GM19099 (cell line): ENCODE results near the gene IL27RA.
A peak's percentile ranks its signal among the peaks of the same experiment; 100 is the strongest.

Experiments used
- POLR2A ChIP-seq: IDR thresholded peaks from 3 replicates; pipeline ENCODE4 v1.6.1; 2011; ENCODE audit warnings: low read depth; ENCODE audit not compliant: insufficient read length; ENCODE audit errors: extremely low read depth

The IL27RA gene

DNA sequence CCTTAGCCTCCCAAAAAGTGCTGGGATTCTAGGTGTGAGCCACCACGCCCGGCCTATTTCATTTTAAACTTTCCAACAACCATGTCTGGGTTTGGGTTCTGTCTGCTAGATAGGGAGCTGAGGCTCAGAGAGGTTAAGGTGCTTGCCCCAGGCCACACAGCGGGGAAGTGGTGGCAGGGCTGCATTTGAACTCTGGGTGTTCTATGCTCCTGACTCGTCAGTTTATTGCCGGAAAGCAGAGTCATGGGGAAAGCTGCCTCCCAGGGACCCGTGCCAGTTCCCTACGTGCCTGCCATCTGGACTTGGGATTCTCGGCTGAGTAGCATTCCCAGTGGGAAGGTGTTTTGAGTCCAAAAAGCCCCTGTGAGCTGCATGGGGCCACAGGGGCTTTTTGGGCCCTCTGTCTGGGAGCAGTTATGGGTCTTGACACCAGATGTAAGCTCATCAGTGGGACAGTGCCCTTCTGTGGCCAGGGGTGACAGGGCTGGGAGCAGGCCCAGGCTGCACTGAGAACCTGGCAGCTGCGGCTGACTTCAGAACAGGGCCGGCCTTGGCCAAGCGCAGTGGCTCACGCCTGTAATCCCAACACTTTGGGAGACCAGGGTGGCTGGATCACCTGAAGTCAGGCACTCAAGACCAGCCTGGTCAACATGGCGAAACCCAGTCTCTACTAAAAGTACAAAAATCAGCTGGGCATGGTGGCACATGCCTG is 36.4 kb upstream of the IL27RA start:
- TF ChIP-seq POLR2A, result no peak

DNA sequence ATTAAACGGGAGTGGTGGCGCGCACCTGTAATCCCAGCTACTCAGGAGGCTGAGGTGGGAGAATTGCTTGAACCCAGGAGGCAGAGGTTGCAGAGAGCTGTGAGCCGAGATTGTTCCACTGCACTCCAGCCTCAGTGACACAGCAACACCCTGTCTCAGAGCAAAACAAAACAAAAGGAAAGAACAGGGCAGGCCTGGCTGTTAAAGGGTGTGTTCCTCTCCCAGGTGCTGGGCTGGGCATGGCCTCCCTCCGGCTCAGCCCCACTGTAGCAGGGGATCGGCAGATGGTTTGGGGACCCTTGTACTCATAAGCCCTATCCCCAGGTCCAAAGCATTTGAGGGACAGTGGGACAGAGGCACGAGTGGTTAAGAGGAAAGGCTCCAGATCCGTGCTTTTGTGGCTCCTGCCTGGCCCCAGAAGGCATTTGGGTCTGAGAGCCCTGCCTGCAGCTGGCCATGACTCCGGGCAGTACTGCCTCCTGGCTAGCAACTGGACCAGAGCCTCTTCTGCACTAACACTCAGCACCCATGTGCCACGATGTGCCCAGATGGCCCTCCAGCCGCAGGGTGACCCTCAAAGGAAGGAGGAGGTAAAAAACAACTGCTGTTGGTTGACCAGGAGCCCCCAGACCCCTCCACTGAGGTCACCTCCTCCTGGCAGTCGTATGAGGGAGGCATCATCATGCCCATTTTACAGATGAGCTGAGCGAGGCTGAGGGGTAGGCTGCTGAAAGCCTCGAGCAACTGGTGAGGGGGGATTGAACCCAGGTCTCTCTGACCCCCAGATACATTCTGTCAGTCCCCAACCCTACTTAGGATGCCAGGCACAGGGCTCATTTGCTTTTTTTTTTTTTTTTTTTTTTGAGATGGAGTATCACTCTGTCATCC is 35.4 kb upstream of the IL27RA start:
- no peak for TF ChIP-seq POLR2A

DNA sequence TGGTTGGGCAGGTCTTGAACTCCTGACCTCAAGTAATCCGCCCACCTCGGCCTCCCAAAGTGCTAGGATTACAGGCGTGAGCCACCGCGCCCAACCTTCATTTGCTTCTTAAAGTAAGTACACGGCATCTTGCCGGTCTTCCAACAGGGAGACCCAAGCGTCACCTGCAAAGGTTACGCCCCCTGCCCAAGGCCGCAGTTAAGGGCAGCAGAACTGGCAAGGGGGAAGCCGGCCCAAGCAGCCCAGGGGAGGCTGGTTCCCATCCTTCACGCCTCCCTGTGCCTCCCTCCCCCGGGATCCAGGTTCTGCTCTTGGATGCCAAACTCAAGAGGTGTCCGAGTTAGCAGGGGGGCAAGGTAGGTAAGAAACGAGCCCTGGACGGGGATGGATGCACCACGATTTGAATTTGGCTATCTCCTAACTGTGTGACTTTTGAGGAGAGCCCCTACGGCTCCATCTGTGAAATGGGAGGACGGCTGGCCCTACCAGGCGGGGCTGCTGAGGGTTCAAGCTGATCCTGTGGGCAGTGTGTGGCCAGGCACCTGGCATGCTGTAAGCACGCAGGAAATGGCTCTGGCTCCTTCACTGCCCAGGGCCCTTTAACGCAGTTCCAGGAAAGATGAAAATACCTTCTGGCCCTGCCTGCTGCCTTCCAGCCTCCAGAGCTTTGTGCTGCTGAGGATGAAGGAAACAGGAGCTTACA is 34.5 kb upstream of the IL27RA start:
- no peak for TF ChIP-seq POLR2A

DNA sequence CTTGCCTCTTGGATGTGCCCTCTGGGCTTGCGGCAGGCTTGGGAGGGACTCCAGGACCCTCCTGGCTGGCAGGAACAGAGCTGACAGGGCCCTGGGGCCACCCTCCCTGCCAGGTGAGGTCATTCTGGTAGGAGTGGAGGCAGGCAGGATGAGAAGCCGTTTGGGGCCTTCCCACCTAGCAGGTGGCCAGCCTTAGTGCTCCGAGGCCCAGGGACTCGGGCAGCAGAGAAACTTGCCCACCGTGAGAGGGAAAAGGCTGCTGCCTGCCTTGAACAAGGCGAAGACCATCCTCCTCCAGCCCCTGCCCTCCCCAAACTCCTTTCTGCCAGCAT is 34.0 kb upstream of the IL27RA start:
- TF ChIP-seq POLR2A, result no peak

DNA sequence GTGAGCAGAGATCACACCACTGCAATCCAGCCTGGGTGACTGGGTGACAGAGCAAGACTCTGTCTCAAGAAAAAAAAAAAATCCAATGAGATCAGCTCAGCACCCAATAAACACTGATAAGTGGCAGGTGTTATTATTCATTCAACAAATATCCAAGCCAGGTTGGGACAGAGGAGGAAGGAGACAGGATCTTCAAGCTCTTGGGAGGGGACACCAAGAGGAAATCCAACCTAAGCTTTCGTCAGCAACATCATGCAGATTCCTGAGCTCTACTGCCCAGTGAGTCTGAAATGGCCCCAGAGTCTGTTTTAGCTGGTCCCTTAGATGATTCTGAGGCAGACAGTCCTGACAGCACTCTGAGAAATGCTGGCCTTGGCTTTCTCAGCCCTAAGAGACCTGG is 33.1 kb upstream of the IL27RA start:
- TF ChIP-seq POLR2A, result no peak

DNA sequence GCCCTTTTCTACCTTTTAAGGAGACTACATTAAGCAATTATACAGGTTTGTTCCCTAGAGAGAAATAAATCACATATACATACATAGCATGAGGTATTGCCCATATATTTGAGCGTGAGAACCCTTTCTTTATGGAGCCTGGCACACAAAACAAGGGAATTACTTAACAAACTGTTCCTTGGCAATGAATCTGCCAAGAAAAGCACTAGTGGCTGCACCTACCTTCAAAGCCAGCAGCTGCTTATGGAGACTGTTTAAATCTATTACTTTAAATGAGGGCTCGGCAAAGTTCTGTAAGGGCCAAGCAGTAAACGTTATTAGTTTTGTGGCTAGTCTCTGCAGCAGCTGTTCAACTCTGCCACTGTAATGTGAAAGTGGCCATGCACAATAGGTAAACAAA is 32.5 kb upstream of the IL27RA start:
- TF ChIP-seq POLR2A, result no peak

DNA sequence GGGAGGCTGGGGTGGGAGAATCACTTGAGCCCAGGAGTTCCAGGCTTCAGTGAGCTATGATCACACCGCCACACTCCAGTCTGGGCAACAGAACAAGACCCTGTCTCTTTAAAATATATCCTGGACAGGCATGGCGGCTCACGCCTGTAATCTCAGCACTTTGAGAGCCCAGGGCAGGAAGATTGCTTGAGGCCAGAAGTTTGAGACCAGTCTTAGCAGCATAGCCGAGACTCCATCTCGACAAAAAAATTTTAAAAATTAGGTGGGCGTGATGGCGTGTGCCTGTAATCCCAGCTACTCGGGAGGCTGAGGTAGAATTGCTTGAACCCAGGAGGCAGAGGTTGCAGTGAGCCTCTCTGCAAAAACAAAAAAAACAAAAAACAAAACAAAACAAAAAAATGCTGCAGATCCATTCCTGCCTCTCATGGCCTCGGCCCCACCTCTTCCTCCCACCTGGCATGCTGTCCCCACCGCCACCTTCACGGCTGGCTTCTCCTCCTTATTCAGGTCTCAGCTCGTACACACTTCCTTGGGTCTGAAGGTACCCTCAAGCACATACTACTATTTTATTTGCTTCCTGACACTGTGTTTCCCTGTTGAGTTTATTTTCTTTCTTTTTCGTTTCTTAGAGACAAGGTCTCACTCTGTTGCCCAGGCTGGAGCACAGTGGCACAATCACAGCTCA is 30.7 kb upstream of the IL27RA start:
- no peak for TF ChIP-seq POLR2A

DNA sequence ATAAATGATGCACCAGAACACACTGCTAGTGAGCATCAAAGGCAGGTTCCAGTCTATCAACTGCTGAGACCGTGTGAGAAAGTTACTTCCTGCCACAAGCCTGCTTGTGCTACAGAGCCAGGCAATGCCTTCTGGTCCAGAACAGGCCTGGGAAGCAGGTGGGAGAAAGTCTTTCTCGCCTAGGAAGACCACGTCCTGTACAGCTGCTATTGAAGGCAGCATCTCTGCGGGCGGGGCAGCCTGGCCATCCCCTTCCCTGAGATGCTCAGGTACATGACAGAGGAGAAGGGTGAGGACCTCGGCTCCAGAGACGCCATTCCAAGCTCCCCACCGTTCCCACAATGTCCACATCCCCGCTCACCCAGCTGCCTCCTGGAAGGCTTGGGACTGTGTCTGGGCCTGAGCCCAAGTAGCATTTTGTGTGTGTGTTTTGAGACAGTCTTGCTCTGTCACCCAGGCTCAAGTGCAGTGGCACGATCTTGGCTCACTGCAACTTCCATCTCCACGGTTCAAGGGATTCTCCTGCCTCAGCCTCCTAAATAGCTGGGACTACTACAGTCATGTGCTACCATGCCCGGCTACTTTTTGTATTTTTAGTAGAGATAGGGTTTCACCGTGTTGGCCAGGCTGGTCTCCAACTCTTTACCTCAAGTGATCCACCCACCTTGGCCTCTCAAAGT is 28.9 kb upstream of the IL27RA start:
- no peak for TF ChIP-seq POLR2A

DNA sequence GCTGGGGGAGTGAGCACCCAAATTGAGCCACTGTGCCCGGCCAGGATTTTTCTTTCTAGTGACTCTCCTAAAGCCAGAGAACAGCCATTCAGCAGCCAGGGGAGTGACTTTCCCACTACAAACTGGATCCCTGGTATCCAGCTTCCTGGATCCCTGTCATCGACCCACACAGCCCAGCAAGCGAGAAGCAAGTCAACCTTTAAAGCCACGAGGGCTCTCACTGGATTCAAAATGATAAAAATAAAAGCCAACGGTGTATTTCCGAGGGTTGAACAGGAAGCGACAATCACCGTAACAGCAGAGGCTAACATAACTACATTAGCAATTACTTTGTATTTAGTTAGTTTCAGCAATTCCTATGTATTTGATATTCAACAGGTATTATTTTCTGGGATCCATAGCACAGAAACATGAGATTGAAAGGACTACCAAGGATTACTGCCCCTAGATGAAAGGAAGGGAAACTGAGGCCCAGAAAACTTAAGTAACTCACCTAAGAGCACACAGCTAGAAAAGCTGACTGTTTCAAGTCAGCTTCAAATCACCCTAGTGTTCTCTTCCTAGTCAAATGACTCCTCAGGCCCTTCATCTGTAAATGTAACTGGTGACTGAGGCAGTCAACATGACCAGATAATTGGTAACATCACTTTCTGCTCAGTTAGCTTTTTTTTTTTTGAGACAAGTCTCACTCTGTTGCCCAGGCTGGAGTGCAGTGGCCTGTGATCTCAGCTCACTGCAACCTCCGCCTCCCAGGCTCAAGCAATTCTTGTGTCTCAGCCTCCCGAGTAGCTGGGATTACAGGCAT is 28.1 kb upstream of the IL27RA start:
- no peak for TF ChIP-seq POLR2A

DNA sequence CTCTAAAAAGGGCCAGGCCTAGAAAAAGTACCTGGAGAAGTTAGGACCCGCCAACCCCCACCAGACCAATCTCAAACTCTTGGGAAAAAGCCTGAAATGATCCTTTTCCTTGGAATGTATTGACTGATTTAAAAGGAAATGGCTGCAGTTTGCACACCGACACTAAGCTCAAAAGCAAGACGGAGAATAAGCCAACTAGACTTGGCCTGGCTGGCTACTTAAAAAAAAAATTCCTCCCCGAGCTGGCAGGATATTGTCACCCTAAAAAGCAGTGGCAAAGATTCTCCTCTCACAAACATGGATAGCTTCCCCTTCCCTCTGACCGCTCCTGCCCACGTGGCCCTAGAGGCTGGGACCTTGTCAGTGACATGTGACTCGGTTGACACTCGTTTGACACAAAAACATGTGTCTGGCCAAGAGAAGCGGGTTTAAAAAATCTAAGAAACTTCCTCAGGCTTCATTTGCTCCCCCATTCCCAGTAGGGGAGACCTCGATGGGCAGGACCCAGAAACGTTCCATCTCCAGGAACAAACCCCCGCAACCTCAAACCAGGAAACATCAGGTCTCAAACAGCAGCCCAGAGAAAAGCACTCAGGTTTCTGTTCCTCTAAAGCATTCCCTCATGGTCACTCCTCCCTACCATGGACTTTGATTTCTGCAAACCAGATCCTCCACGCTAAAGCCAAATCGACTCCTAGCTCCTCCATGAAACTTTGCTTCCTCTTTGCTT is 26.8 kb upstream of the IL27RA start:
- no peak for TF ChIP-seq POLR2A

DNA sequence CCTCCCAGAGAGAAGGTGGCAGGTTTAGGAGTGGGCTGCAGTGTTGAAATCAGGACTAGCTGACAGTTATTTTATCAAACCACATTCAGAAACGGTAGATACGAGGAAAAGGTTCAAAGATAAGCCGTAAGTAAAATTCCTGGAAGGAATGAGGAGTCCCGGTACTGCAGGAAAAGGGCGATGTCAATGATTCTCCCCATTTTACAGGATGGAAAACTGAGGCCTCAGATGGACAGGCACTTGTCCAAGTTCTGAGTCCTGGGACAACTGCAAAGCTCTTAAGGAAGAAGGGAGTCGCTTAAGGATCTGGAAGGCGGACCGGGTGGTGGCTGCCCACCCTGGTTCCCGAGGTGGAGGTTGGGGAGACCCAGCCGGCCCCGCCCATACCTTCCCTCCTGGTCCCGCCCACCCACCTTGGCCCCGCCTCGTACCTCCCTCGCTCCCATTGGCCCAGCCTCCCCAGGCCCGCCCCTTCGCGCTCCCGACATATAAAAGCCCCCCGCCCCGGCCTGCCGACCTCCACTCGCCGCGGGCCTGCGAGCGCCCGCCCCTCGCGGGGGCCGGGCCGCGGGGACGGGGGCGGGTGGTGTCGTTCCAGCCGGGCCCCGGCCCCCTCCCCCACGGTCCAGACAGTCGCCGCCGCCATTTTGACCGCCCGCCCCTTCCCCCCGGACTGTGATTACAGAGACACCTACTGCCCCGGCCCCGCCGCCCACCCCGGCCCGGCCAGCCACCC is 26.0 kb upstream of the IL27RA start:
- peak; percentile 80 for TF ChIP-seq POLR2A

DNA sequence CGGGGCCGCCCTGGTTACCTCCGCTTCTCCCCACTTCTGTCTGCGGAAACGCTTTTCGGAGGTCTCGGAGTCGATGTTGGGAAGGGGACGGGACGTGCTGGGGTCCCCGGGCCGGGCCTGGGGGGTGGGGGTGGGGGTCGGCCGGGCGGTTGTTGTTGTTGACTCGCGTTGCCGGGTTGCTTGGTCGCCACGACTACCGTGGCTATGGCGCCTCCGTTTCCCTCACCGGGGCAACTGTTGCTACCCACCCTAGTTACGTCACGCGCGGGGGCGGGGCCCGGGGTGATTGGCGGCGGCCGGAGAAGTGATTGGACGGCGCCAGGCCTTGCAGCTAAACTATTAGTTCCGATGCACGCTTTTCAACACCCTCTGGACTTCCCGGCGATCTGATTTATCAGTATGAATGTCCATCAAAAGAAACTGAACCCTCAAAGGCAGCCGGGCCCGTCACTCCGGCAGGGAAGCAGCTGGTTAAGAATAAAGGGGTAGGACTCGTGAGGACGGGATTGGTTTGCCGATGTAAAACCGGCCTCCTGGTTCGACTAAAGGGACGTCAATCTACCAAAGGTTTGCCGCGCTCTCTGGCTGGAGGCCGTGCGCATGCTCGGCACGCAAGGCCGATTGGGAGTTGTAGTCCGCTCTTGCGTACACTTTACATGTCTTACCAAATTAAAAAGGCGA is 25.3 kb upstream of the IL27RA start, which contains the start of gene RFX1:
RFX1 (minus strand) TSS at position 236 of the 681 bp plus-strand sequence. CDS start 12,477 bp downstream, outside the sequence.
- TF ChIP-seq POLR2A, result no peak
